Colon (tissue), 2 donors: ENCODE results near the gene MKKS.
"Not testable (repeated sequence)": the region's sequence is repeated elsewhere in the genome, so short reads cannot be mapped to it uniquely, and the experiment has no call there.

Experiments used
- FAIRE-seq: peaks from 2 replicates; lab custom pipeline; 2012; peaks lifted over from hg19 to GRCh38; lab: Jason Lieb, UNC
- donor health status: control.
- donor health status: control.

Gene MKKS

DNA sequence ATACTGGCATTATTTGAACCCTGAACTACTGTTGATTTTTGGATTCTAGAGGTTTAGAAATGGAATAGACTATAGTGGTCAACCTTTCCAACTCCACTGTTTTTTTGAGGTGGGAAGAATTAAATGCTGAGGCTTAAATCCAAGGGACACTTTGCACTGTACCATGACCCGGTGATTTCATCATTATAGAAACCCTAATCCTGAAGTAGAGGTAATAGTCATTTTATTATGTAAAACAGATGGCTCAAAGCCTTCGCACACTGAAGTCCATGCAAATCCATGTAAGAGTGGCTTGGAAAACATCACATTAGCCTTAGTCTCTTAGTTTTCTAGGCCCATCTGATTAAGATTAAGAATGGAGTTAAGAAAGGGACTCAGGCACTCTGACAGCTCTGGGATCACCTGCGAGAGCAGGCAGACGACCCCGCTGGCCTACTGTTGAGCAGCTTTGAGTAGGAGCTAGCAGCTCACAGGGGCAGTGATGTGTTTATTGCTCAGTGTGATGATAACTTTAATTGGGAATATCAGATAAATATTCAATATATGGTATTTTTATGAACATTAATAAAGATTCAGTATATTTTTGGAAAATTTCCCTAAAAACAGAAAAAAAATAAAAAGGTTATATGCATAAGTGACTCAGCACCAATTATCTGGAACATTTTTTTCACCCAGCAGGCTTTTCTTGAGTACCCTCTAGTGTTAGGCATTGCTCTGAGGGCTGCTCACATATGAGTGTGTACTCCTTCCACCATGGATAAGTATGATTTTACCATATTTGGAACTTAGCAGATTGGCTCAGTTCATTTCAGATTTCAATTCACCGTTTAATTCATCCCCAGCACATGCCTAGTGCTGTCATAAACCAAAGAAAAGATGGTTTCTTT, 14.5 kb upstream of the MKKS start:
- no peak for FAIRE-seq

DNA sequence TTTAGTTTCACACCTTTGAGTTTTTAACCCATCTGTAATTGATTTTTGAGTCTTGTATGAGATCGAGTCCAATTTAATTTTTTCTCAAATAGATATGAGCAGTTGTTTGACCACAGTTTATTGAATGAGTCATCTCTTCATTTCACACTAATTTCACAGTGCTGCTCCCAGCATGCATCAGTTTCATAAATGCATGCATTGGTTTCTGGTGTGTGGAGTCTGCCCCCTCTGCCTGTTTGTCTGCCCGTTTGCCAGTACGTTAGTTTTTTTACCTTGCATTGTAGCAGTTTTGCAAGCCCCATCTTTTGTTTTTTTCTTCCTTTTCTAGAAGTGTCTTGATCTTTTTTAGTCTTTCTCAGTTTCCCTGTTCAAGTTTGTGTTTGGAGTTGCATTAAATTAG, 13.0 kb upstream of the MKKS start:
- FAIRE-seq = no peak

DNA sequence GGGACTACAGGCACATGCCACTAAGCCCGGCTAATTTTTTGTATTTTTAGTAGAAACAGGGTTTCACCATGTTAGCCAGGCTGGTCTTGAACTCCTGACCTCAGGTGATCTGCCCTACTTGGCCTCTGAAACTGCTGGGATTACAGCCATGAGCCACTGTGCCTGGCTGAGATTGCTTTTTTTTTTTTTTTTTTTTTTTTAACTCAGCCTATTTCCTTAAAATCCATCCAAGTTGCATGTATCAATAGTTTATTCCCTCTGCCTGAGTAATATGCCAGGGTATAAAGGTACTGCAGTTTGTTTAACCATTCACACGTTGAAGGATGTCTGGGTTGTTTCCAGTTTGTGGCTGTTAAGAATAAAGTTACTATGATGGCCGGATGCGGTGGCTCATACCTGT, 11.7 kb upstream of the MKKS start:
- FAIRE-seq = no peak

DNA sequence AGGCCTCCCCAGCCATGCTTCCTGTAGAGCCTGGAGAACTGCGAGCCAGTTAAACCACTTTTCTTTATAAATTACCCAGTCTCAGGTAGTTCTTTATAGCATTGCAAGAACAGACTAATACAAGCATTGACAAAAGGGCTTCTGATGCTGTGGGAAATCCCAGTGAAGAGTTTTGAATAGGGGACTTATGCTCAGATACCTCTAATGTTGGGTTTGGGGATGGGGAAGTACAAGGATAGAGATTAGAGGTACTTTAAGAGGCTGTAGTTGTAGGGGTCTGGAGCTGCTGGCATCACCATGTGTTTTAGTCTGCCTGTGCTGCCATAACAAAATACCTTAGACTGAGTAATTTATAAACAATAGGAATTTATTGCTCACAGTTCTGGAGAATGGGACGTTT, 9.9 kb upstream of the MKKS start:
- no peak for FAIRE-seq

DNA sequence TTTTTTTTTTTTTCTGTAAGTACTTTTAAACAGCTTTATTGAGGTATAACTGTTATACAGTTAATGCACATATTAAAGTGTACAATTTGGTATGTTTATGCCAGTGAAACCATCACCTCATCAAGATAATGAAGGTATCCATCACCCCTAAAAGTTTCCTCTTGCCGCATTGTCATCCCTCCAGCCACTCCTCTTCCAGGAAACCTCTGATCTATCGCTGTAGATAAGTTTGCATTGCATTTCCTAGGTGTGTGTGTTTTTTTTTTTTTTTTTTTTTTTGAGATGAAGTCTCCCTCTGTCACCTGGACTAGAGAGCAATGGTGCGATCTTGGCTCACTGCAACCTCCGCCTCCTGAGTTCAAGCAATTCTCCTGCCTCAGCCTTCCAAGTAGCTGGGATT, 4.2 kb upstream of the MKKS start:
- FAIRE-seq = no peak

DNA sequence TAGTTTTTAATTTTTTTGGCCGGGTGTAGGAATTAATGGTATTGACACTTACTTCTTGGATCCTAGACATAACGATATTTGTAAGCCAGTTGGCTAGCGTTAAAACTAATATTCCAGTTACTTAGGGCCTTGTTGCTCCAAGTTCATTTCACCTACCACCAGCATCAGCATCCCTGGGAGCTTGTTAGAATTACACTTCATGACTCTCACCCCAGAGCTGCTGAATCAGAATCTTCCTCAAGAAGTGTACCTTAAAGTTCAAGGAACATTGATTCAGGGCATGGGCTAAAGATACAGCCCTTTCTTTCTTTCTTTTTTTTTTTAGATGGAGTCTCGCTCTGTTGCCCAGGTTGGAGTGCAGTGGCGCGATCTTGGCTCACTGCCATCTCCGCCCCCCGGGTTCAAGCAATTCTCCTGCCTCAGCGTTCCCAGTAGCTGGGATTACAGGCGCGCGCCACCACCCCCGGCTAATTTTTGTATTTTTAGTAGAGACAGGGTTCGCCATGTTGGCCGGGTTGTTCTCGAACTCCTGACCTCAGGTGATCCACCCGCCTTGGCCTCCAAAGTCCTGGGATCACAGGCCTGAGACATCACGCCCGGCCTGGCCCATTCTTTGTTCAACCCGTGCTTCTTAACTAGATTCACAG, 2.2 kb upstream of the MKKS start:
- FAIRE-seq = no peak

DNA sequence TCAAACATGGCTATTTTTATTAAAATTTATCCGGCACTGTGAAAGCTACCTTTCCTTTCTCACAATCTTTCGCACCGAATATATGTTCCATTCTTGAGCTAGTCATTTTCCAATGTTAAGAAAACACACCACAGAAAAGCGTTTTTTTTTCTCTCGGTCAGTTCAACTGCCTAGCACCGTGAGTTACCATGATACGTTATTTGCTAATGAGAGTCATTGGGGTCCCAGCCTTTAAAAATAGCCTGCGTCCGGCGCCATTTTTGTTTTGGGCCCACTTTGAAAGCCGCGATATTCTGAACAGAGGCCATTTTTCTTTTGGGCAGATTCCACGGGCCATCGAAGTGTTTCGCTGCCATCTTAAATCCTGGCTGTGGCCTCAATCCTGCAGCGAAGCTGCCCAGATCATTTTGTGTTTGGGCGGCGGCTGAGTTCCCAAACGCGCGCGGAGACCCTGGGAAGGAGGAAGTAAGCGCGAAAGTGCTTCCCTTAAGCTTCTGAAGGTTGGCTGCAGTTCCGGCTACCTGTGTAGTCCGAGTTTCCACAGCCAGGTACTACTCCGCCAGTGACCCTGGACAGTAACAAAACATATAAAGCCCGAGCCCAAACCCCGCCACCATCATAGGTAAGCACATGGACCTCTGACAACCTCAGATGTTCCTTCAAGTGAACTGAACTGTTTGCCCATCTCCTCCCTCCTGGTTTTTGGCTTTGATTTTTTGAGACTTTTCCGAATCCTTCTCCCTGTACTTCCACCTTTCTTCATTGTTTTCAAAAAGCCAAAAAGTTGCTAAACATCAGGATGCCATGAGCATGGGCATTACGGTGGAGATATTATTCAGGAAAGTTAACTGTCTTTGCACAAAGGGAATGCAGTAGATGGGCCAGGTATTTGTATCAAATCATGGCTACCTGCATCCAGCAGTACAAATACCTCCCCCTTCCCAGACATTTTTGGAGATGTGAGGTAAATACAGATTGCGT, 1.1 kb upstream of the MKKS start, which contains the start of gene SLX4IP:
SLX4IP (plus strand) TSS at position 474 of the 981 bp plus-strand sequence. CDS start 22,900 bp downstream, outside the sequence.
- FAIRE-seq = peak; percentile 92

DNA sequence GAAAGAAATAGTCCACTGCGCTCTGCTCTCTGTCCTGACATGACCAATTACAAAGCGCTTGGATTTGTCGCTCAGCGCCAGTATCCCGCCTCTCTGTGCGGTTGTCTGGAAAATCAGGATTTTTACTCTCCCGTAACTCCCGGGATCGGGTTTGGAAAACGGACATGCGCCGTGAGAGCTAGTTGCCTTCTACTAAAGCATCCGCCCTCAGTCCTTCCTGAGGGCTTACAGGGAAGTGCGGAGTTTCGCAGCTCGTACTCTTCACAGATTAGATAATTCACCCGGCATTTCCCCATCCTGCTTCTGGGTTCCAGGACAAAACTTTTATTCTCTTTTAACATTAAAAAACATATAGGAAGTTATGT, 427 bp upstream of the MKKS start:
- FAIRE-seq = no peak

DNA sequence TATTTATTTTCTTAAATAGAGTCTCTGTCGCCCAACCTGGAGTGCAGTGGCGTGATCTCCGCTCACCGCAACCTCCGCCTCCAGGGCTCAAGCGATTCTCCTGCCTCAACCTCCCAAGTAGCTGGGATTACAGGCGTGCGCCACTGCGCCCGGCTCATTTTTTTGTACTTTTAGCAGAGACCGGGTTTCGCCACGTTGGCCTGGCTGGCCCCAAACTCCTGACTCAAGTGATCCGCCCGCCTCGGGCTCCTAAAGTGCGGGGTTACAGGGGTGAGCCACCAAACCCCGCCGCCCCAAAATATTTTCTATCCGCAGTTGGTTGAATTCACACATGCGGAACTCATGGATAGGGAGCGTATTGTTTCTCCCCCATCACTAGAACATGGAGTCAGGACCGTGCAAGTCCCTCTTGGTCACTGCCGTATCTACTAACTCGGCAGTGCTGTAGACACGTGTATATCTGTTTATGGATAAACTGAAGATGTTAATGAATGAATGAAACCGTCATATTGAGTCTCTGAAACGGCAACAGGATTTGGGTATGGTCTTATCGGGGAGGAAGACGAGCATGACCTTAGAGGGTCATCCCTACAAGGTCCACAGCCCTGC, 904 bp downstream of the MKKS start:
- no peak for FAIRE-seq

DNA sequence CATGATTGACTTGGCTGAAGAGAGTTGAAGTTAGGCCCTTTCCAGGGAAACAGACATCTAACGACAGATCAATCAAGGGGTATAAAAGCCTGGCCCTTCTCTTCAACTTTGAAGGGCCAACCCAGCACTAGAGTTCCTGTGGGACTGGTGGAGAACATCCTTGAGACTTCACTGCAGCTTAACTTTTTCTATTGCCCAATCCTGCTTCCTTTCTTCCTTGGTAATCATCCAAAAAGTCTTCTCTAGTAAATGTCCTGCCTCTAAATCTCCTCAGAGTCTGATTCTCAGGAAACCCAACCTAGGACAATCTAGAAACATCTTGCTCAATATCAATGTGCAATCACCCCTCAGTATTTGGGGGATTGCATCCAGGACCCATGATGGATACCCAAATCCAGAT, 1.9 kb downstream of the MKKS start:
- FAIRE-seq = no peak

DNA sequence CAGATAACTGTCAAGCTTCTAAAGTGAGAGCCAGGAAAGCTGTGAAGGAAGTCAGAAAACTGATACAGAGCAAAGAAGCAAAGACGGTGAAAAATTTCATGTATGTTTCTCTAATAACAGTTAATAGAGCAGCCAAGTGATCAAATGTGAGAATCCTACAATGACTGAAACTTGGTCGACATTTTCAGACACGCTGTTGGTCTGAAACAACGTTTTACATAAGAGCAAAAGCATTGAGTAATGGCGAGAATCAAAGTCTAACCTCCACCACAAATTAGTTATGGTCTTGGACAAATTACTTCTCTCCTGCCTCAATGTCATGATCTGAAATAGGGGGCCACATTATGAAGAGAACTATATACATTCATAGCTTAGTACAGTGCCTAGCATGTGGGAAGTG, 3.3 kb downstream of the MKKS start:
- no peak for FAIRE-seq

DNA sequence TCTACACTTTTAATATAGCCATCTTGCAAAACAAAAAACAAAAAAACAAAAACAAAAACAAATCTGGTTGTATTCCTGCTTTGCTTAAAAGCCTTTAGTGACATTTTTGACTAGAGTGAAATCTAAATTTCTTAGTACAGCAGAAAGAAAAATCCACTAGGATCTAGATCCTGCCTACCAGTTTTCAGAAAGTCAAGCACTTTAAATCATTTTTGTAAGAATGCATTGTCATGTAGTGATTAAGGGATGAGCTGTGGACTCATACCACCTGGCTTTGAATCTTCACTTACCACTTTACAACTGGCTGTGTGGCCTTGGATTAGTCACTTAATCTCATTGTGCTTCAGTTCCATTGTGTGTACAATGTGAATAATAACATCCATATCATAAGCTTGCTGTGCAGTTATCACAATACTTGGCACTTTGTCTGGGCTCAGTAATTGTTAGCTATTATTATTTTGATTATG, 4.0 kb downstream of the MKKS start:
- FAIRE-seq = no peak

DNA sequence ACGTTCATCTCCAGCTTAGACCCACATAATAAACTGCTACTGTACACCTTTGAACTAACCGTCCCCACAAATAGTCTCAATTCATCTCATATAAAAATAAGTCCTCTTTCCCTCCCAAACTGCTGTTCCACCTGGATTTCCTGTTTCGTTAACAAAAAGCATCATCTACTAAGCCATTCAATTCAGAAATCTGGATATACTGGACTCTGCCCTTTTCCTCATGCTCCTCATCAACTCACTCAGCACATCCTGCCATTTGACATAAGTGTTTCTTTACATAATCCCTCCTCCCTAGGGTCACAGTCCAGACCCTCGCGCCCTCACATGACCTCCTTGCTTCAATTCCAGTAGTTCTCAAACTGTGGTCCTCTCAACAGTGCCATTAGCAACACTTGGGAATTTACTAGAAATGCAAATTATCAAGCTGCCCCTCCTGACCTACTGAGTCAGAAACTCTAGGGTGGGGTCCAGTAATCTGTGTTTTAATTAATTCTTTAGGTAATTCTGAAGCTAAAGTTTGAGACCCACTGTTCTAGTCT, 4.5 kb downstream of the MKKS start:
- FAIRE-seq = no peak

DNA sequence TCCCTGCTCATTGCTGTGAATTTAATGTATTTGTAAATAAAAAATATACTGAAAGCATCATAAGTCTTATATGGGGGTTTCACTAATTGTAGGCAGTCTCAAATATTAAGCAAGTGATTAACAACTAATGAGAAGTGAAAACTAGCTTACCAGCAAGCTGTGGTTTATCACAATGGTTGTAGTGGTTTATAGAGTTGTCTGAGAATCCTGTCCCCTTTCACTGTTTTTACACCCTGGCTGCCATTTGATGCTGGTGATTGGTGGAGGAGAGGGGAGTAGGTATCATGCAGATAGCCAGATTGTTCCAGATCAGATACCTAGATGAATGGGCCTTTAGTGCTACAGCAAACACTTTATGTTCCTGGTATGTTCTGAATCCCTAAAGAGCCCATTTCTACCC, 6.0 kb downstream of the MKKS start:
- no peak for FAIRE-seq

DNA sequence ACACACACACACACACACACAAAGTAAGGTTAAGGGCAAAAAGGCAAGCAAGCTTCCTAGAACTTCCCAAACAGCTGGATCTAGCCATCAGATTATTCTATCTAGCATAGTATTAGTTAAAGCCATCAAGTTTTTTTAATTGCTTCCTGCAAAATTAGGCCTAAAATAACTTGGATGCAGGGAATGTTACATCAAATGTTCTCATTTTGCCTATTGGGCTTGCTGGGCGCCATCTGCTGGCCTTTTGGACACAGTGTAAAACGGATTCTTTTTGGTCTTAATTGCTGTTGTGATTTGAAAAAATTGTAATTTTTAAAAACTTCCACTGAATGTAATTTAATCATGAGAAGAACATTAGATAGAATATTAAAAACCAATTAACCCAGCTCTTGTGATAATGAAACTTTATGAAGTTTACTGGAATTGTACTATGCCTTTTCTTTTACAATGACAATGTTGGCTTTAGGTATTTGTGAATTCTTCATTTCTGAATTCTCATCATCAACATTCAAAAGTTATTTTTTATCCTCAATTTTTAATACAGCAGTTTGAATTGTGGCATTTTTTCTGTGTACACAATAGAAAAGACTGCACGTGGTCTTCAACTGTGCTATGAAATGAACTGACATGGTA, 6.8 kb downstream of the MKKS start:
- FAIRE-seq = no peak

DNA sequence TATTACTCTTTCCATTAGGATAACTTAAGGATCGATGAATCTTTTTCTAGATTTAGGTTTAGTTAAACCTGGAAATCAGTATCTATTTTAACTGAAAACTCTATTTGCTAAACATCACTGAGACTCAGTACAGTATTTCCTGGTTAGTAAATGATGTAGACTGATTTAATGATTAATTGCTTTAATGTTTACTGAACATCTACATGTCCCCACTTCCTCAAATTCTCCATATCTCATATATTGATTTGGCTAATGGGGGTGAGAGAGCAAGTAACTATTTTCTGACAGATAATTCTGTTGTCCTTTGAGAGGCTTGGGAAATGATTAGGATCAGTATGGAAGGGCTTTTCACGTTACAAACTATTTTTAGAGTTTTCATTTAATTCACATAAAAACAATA, 10.3 kb downstream of the MKKS start:
- no peak for FAIRE-seq

DNA sequence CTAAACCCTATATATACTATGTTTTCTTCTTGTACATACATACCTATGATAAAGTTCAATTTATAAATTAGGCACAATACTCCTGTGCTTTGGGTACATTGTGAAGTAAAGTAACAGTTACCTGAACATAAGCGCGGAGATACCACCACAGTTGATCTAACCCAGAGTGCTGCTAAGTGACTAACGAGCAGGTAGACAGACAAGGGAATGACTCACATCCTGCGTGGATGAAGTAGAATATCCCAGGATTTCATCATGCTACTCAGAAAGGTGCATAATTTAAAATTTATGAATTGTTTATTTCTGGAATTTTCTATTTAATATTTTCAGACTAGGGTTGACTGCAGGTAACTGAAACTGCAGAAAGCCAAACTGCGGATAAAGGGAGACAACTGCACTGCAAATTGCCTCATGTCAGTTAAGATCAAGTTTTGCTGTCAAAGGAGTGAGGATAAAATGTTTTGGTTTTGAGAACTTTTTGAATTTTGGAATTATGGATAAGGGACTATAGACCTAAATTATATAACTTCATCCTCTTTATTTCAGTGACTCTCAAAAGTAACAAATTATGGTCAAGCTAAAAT, 14.4 kb downstream of the MKKS start:
- no peak for FAIRE-seq

DNA sequence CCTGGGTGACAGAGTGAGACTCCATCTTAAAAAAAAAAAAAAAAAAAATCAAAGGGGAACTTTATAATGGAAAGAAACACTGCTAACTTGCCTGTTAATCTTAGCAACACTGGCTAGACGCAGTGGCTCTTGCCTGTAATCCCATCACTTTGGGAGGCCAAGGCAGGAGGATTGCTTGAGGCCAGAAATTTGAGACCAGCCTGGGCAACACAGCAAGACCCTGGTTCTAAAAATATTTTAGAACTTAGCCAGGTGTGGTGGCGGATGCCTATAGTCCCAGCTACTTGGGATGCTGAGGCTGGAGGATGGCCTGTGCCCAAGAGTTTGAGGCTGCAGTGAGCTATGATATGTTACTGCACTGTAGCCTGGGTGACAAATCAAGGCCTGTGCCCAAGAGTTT, 16.8 kb downstream of the MKKS start:
- not testable (repeated sequence) for FAIRE-seq

DNA sequence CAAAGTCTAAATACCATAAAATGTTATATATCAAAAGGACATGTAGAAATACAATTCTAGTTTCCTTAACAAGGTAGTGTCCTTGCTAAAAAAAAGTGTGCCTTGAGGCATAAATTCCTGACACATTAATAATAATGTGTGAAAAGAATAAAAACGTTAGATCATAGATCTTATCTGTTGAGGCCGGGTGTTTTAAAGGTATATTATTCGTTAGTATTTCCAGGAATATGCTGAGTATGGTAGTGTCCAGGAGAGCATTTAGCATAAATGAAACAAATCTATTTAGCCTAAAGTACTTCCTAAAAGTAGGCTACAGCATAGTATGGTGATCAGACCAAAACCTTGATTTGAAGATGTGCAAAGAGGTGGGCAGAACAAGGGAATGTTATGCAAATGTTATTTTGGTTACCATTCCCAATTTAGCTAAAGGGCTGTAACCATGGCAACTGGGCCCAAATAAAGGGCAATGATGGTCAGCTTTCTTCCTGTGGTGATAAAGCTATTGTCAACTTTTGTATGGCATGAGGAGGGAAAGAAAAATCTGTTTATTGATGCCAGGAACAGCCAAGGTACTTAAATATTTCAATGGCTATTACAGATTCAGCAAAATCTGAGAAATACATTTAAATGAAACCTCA, 18.9 kb downstream of the MKKS start:
- FAIRE-seq = no peak
